ENCODE results near the gene CASKIN1.

CASKIN1 gene

GRCh38 chr16:2179107-2179501, 17.3 kb downstream of the CASKIN1 start:
- Histone ChIP-seq H3K27ac (no peak overlapping the region), H3K4me3 (no peak overlapping the region), H3K36me3 (ENCODE audit: insufficient read depth, low read length) (peaks cover 13% of the 10 kb centered on the region; the same call in 1 of the 2 replicates), H3K9me3 (ENCODE audit: low read depth, low read length) (no peaks in the 10 kb centered on the region), H3K9ac (ENCODE audit: insufficient read length) (no peak overlapping the region)
- TF ChIP-seq POLR2AphosphoS5 (IDR thresholded peaks at IDR 0.05; ENCODE audit: borderline replicate concordance, low read depth, low read length) (no peak), FOXP2 (optimal IDR thresholded peaks at IDR 0.05; ENCODE audit: control extremely low read depth, extremely low read length, insufficient read depth) (no peak), EZH2 (IDR thresholded peaks at IDR 0.05) (no peak)
- no peak for DNase-seq (ENCODE audit: low read depth, low spot score)

- DNase-seq (ENCODE audit: low read depth, low spot score): no peak
- H3K36me3 ChIP-seq (ENCODE audit: insufficient read depth, low read length): peaks cover 13% of the 10 kb centered on the region; the same call in 1 of the 2 replicates
- H3K4me3 ChIP-seq: no peak overlapping the region
- no peak overlapping the region for H3K9ac ChIP-seq (ENCODE audit: insufficient read length)
- no peaks in the 10 kb centered on the region for H3K9me3 ChIP-seq (ENCODE audit: low read depth, low read length)
- TF ChIP-seq FOXP2 (optimal IDR thresholded peaks at IDR 0.05; ENCODE audit: control extremely low read depth, extremely low read length, insufficient read depth) (no peak), POLR2AphosphoS5 (IDR thresholded peaks at IDR 0.05; ENCODE audit: borderline replicate concordance, low read depth, low read length) (no peak), EZH2 (IDR thresholded peaks at IDR 0.05) (no peak)
- no peak overlapping the region for H3K27ac ChIP-seq
These were observed 17.9 kb downstream of the CASKIN1 start for GRCh38 chr16:2178321-2179106.

GRCh38 chr16:2177561-2177960, 18.8 kb downstream of the CASKIN1 start:
- TF ChIP-seq EZH2 (IDR thresholded peaks at IDR 0.05) (no peak), POLR2AphosphoS5 (IDR thresholded peaks at IDR 0.05; ENCODE audit: borderline replicate concordance, low read depth, low read length) (no peak), FOXP2 (optimal IDR thresholded peaks at IDR 0.05; ENCODE audit: control extremely low read depth, extremely low read length, insufficient read depth) (no peak)

GRCh38 chr16:2177101-2177500, 19.3 kb downstream of the CASKIN1 start:
- DNase-seq (ENCODE audit: low read depth, low spot score): no peak
- Histone ChIP-seq H3K4me3 (no peak overlapping the region), H3K27ac (no peak overlapping the region), H3K9ac (ENCODE audit: insufficient read length) (no peak overlapping the region), H3K36me3 (ENCODE audit: insufficient read depth, low read length) (peaks cover 13% of the 10 kb centered on the region; the same call in 1 of the 2 replicates), H3K9me3 (ENCODE audit: low read depth, low read length) (no peaks in the 10 kb centered on the region)
- TF ChIP-seq FOXP2 (optimal IDR thresholded peaks at IDR 0.05; ENCODE audit: control extremely low read depth, extremely low read length, insufficient read depth): no peak
- TF ChIP-seq EZH2 (IDR thresholded peaks at IDR 0.05): no peak
- no peak for TF ChIP-seq POLR2AphosphoS5 (IDR thresholded peaks at IDR 0.05; ENCODE audit: borderline replicate concordance, low read depth, low read length)

More at GRCh38 chr16:2177561-2177960, 18.8 kb downstream of the CASKIN1 start:
- DNase-seq (ENCODE audit: low read depth, low spot score): no peak
- no peak overlapping the region for H3K9ac ChIP-seq (ENCODE audit: insufficient read length)
- H3K36me3 ChIP-seq (ENCODE audit: insufficient read depth, low read length): peaks cover 13% of the 10 kb centered on the region; the same call in 1 of the 2 replicates
- H3K27ac ChIP-seq: no peak overlapping the region
- no peaks in the 10 kb centered on the region for H3K9me3 ChIP-seq (ENCODE audit: low read depth, low read length)
- H3K4me3 ChIP-seq: no peak overlapping the region

- DNase-seq (ENCODE audit: low read depth, low spot score): no peak
- TF ChIP-seq EZH2 (IDR thresholded peaks at IDR 0.05): no peak
These were observed 20.4 kb downstream of the CASKIN1 start for GRCh38 chr16:2176047-2176446.

GRCh38 chr16:2175454-2175853, 21.0 kb downstream of the CASKIN1 start:
- H3K36me3 ChIP-seq (ENCODE audit: insufficient read depth, low read length): peaks cover 13% of the 10 kb centered on the region; the same call in 1 of the 2 replicates
- TF ChIP-seq POLR2AphosphoS5 (IDR thresholded peaks at IDR 0.05; ENCODE audit: borderline replicate concordance, low read depth, low read length) (no peak), EZH2 (IDR thresholded peaks at IDR 0.05) (no peak), FOXP2 (optimal IDR thresholded peaks at IDR 0.05; ENCODE audit: control extremely low read depth, extremely low read length, insufficient read depth) (no peak)
- H3K4me3 ChIP-seq: no peak overlapping the region
- no peaks in the 10 kb centered on the region for H3K9me3 ChIP-seq (ENCODE audit: low read depth, low read length)
- no peak overlapping the region for H3K9ac ChIP-seq (ENCODE audit: insufficient read length)
- DNase-seq (ENCODE audit: low read depth, low spot score): no peak
- no peak overlapping the region for H3K27ac ChIP-seq

More at GRCh38 chr16:2176047-2176446, 20.4 kb downstream of the CASKIN1 start:
- Histone ChIP-seq H3K36me3 (ENCODE audit: insufficient read depth, low read length) (peaks cover 13% of the 10 kb centered on the region; the same call in 1 of the 2 replicates), H3K27ac (no peak overlapping the region), H3K4me3 (no peak overlapping the region), H3K9ac (ENCODE audit: insufficient read length) (no peak overlapping the region), H3K9me3 (ENCODE audit: low read depth, low read length) (no peaks in the 10 kb centered on the region)

GRCh38 chr16:2174396-2175131, 21.8 kb downstream of the CASKIN1 start:
- peaks cover 13% of the 10 kb centered on the region; the same call in 1 of the 2 replicates for H3K36me3 ChIP-seq (ENCODE audit: insufficient read depth, low read length)
- TF ChIP-seq FOXP2 (optimal IDR thresholded peaks at IDR 0.05; ENCODE audit: control extremely low read depth, extremely low read length, insufficient read depth) (no peak), EZH2 (IDR thresholded peaks at IDR 0.05) (no peak), POLR2AphosphoS5 (IDR thresholded peaks at IDR 0.05; ENCODE audit: borderline replicate concordance, low read depth, low read length) (no peak)
- H3K4me3 ChIP-seq: no peak overlapping the region
- no peak overlapping the region for H3K9ac ChIP-seq (ENCODE audit: insufficient read length)
- no peak overlapping the region for H3K27ac ChIP-seq
- H3K9me3 ChIP-seq (ENCODE audit: low read depth, low read length): no peaks in the 10 kb centered on the region
- DNase-seq (ENCODE audit: low read depth, low spot score): no peak

GRCh38 chr16:2173916-2174315, 22.5 kb downstream of the CASKIN1 start:
- TF ChIP-seq EZH2 (IDR thresholded peaks at IDR 0.05) (no peak), FOXP2 (optimal IDR thresholded peaks at IDR 0.05; ENCODE audit: control extremely low read depth, extremely low read length, insufficient read depth) (no peak), POLR2AphosphoS5 (IDR thresholded peaks at IDR 0.05; ENCODE audit: borderline replicate concordance, low read depth, low read length) (no peak)
- Histone ChIP-seq H3K9me3 (ENCODE audit: low read depth, low read length) (no peaks in the 10 kb centered on the region), H3K36me3 (ENCODE audit: insufficient read depth, low read length) (peaks cover 13% of the 10 kb centered on the region; the same call in 1 of the 2 replicates), H3K27ac (no peak overlapping the region), H3K4me3 (no peak overlapping the region), H3K9ac (ENCODE audit: insufficient read length) (no peak overlapping the region)
- DNase-seq (ENCODE audit: low read depth, low spot score): no peak
